NCI-H526 treated with DMSO at 0.1 percent for 48 hours (cell line): Measurements from ENCODE around the gene CERK.
"Not testable (repeated sequence)": the region's sequence is repeated elsewhere in the genome, so short reads cannot be mapped to it uniquely, and the experiment has no call there.

ENCODE experiments used
- DNase-seq: peaks from one replicate; lab custom pipeline; 2025; lab: John Stamatoyannopoulos, UW

CERK gene

GRCh38 chr22:46737976-46738646 lies at the start of gene CERK:
TSS of gene CERK (minus strand) at chr22:46738252. CDS start at chr22:46738148, 104 bp downstream.
- DNase-seq, result peak; percentile 13

- DNase-seq, result no peak
Measured at GRCh38 chr22:46783721-46784120, 45.7 kb upstream of the CERK start.

- DNase-seq, result not testable (repeated sequence)
Measured at GRCh38 chr22:46782200-46782599, 44.1 kb upstream of the CERK start.

- DNase-seq, result no peak
Measured at GRCh38 chr22:46781291-46781690, 43.2 kb upstream of the CERK start.

- DNase-seq, result no peak
Measured at GRCh38 chr22:46780453-46780852, 42.4 kb upstream of the CERK start.

GRCh38 chr22:46779651-46780050 lies 41.6 kb upstream of the CERK start:
- DNase-seq, result no peak

- DNase-seq, result no peak
Measured at GRCh38 chr22:46779023-46779422, 41.0 kb upstream of the CERK start.

- DNase-seq, result no peak
Measured at GRCh38 chr22:46777609-46777970, 39.5 kb upstream of the CERK start.

GRCh38 chr22:46776876-46777608 lies 39.0 kb upstream of the CERK start:
- DNase-seq, result no peak

- no peak for DNase-seq
Measured at GRCh38 chr22:46775850-46776826, 38.1 kb upstream of the CERK start.

- DNase-seq, result no peak
Measured at GRCh38 chr22:46774980-46775849, 37.2 kb upstream of the CERK start.

GRCh38 chr22:46774253-46774979 lies 36.4 kb upstream of the CERK start:
- DNase-seq, result no peak

- no peak for DNase-seq
Measured at GRCh38 chr22:46773076-46773475, 35.0 kb upstream of the CERK start.

- DNase-seq, result no peak
Measured at GRCh38 chr22:46770726-46771125, 32.7 kb upstream of the CERK start.

GRCh38 chr22:46770151-46770641 lies 32.1 kb upstream of the CERK start:
- no peak for DNase-seq

- no peak for DNase-seq
Measured at GRCh38 chr22:46769706-46770105, 31.7 kb upstream of the CERK start.

GRCh38 chr22:46769191-46769675 lies 31.2 kb upstream of the CERK start:
- peak; percentile 69 for DNase-seq

GRCh38 chr22:46767249-46767985 lies 29.4 kb upstream of the CERK start:
- DNase-seq, result no peak

GRCh38 chr22:46766611-46767010 lies 28.6 kb upstream of the CERK start:
- no peak for DNase-seq
